Stimulated activated CD8-positive, alpha-beta memory T cell treated with anti-CD3 and anti-CD28 coated beads, Interleukin-15, amount 100 ng/mL, for 4 hours (primary cell): ENCODE results near the gene EEFSEC.

Source experiments
- DNase-seq, 2 donors: peaks; one replicate each; pipeline ENCODE4 v3.0.0-alpha.2; 2020; ENCODE audit warnings: low read depth in 2 of 2

EEFSEC gene

DNA sequence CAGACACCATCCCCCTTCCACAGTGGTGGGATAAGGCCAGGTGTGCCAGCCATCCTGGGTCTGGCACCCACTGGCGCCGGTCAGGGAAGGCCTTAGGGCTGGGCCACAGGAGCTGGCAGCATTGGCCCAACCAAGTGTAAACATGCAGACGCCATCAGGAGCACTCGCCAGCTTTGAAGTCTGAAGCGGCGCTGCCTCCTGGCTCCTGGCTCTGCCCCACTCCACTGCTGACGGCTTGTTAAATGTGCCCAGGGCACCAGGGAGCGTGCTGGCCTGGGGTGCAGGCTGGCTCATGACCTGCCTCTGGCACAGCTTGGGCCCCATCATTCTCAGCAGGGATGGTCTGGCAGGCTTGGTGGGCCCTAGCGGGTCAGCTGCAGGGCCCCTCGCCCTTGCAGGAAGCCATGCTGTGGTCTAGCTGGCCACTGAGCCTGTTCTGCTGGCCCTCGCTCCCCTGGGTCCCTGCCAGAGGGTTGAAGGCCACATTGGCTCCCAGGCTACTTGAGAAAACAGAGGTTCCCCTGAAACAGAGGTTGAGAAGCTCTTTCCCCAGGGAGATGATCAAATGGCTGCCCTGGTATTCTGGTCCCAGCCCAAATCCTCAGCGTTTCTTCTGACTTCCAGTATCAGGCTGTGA is 196.8 kb downstream of the EEFSEC start:
- no peak for DNase-seq

DNA sequence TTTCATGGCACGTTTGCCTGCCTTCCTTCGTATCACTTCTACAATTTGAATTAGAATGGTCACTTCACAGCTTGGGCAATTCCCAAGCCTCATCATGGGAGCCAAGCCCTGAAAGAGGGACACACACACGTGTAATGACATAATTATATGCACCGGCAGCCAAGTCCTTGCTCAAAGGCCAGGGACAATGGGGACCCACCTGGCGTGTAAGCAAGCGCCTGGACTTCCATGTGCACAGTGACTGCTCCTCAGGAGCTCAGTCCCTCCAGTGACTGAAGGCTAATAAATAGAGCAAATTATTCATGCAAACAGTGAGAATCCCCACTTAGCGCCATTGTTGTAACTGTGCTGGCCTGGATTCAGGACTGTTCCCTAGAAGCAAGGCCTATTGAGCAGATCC is 198.3 kb downstream of the EEFSEC start:
- DNase-seq: no peak

DNA sequence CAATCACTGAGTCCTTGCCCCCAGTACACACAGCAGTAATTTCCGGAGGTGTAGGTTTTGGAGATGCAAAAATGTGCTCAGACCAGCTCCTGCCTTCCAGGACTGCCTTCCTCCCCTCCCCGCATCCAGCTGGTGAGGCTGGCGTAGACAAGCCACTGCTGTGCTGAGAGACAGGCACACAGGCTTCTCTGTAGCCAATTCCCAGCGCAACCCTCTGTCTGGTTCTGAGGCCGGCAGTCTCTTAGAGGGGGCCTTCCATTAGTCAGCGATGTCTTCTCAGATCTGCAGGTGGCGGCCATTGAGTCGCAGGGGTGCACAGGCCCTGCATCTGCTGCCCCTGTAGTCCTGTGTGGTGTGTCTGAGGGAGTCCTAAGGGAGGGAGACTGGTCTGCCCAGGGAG is 199.0 kb downstream of the EEFSEC start:
- DNase-seq: no peak

DNA sequence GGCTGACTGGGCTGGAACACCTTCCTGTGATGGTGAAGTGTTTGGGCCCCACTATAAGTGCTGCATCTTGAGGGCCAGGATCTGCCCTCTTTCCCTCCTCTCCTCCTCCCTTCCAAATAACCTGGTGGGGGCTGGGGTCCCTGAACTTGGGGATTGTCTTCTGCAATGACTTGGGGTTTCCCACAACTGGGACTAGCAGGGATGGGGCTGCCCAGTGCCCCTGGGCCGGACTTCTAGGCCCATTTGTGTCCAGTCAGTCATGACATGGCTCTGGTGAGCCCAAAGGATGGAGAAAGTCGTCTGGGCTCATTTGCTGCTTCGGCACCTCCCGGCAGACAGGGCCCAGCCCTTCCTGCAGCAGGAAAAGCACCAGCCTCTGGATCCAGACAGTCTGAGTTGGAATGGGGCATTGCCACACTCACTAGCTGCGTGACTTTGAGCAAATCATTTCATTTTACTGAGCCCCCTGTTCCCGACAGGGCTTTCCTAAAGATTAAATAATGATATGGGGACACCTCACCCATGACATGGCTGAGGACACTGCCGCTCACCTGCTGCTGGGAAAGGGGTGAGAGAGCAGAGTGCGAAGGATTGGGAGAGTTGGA is 200.2 kb downstream of the EEFSEC start:
- DNase-seq: no peak

DNA sequence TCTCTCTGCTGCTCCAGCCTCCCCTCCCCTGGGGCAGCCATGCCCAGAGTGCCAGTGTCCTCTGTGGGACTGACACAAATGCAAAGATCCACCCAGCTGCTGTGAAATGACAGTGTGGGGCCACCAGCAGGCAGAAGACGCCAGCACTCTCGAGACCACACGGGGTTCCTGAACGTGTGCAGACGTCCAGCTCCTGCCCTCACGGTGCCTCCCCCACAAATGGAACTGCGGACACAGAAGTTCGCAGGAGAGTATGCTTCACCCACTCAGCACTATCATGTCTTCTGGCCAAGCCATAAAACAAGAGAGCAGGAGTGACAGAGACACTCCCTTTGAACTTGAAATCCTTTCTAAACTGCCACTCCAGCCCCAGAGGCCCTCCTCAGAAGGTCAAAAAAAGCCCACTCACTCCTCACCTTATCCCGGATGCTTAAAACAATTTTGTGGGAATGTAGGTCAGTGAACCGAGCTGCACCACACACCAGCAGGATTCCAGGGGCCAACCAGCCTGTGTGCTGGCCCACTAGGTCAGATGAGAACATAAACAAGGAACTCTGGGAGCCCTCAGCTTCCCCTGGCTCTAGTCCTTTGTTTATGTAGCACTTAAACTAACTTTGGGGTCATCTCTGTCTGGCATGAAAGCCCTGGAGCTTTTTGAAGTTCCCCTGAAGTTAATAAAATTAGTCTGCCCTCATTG is 200.9 kb downstream of the EEFSEC start:
- no peak for DNase-seq

DNA sequence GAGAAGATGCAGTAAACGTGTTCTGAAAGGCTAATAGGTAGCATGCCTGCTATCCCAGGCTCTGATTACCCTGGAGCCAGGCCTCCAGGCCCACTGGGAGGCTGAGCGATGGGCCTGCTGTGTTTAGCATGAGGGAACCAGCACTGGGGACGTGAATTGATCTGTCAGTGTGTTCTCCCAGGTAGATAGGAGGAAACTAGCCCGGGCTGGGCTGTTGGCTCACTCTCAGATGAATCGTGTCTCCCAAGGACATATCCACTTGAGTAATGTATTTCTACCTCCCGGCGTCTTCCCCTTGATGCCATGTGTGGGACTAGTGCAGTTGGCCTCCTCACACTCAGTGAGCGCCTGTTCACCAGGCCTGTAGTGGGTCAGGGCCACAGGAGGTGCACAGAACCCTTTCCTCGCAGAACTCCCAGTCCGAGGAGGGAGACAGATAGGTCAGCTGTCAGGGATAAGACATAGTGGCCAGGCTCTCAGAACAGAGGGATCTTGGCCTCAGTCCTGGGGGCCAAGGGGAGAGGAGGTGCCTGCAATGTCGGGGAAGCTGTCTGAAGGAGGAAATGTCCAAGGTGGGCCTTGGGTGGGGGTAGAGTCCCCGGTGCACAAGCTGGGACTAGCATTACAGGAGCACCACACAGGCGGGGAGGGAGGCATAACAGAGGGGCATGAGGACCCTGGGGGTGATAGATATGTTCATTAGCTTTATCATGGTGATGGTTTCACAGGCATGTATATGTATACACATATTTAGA is 201.7 kb downstream of the EEFSEC start:
- no peak for DNase-seq

DNA sequence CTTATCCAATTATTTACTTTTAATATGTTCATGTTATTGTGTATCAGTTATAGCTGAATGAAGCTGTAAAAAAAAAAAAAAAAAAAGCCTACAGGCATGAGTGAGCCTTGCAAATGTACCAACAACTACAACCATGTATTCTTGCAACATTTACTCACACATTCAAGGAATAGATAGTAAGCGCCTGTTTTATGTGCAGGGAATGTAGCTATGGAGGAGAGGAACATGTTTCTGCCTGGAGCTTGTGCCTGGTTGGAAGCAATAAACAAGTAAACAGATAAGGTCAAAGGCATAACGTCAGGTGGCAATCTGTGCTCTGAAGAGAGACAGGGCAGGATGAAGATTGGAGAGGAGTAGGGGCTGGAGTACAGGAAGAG is 202.2 kb downstream of the EEFSEC start:
- no peak for DNase-seq

DNA sequence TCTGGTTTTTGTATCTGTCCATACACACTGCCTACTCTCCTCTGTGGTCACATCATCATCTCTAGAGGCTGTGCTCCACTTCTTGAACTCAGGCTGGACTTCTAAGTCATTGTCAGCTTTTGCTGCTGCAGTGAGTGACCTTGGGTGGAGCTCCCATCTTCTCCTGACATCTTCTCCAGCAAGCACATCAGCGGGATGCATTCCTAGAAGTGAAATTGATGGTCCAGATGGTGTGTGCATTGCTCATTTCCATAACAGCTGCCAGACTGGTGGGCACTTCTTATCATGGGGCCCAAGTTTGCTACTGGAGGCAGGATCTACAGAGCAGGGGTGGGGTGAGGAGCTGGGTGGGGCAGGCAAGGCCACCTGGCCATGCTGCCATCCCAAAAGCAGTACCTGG is 203.5 kb downstream of the EEFSEC start:
- DNase-seq: no peak

DNA sequence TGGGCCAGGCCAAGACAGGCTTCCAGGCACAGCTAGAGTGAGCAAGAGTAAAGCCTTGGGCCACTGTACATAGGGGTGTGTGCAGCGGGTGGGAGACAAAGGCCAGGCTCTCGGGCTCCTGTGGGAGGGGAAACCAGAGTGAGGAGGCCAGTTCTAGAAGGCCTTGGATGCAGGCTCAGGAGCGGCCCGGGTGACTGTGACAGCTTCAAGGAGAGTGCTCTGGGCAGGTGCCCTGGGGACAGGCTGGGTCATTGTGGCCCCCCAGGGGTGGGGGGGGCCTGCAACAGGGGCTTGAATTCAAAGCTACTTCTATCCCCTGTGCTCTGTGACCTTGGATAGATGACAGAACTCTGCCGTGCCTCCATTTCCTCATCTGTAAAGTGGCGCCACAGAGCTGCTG is 204.3 kb downstream of the EEFSEC start:
- no peak for DNase-seq

DNA sequence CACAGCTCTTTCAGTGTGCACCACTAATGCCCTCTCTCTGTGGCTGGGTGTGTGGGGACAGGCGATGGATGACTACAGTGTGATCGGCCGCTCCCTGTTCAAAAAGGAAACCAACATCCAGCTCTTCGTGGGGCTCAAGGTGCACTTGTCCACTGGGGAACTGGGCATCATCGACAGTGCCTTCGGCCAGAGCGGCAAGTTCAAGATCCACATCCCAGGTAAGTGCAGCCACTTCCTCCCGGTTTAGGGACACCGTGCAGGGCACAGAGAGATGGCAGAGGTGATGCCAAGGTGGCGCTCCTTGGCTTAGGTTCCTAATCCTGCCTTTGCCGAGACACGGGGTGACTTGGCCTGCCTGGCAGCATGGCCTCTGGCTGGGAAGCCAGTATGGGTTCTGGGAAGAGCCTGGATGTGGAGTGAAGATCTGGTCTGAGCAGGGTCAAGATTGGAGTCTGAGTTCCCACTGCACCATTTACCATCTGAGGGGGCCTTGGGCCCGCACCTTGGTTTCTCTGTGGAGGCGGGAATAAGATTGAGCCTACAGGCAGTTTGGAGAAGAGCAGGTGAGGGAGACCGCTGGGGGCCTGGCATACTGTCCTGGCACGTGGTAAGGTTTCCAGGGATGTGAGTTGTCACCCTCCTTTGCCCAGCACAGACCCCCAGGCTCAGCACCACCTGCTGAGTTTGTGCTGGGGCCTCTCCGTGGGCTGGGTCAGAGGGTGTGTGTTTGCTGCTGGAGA is 205.0 kb downstream of the EEFSEC start:
- no peak for DNase-seq

DNA sequence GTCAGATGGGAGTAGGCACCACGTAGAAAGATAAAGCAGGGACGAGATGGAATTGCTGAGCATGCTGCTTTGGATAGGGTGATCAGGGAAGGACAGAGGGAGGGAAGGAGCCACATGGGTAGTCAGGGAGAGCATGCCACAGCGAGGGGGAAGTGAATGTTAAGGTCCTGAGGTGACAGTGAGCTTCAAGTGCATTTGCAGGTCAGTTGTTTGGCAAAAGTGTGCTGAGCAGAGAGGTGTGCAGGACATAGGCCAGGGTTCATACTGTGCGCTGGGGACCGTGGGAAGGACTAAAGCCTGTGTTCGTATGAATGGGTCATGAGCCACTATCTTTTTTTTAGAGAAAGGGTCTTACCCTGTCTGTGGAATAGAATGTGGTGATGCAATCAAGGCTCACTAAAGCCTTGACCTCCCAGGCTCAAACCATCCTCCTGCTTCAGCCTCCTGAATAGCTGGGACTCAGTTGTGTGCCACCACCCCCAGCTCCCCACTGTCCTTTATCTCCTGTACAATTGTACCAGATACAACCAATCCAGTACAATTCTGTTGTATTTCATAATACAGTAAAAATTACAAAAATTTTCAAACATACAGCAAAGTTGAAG is 205.9 kb downstream of the EEFSEC start:
- DNase-seq: no peak

DNA sequence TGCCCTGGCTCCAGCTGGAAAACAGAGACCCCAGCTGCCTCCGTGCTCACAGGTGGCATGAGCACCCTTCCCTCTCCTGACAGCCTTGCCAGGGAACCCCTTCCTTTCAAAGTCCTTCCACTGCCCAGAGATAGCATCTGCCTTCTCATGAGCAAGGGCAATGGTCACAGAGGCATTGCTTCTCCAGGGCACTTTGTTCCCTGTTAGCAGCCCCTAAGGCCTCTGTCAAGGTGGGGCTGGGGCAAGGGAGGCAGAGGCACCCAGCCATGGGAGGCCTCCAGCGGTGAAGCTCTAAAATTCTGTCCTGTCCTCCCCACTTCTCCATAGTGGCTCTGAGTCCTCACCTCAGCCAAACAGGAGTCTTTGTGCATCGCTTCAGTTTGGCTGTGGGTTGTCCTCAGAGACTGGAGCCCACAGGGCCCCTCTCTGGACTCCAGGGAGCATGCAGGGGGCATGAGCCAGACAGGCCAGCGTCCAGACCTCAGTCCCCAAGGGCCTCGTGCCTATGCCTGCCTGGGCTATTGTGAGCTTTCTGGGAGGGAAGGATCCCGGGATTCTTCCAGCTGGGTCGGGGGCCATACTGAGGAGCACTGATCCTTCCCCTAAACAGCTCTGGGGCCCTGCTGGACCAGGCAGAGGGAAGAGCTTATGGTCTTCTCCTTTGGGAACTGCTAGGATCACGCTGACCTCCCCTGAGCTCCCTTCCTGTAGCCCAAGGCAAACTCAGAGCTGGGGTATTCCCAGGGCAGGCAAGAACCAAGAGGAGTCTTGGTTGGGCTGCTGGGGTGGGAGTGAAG is 206.8 kb downstream of the EEFSEC start:
- DNase-seq: no peak

DNA sequence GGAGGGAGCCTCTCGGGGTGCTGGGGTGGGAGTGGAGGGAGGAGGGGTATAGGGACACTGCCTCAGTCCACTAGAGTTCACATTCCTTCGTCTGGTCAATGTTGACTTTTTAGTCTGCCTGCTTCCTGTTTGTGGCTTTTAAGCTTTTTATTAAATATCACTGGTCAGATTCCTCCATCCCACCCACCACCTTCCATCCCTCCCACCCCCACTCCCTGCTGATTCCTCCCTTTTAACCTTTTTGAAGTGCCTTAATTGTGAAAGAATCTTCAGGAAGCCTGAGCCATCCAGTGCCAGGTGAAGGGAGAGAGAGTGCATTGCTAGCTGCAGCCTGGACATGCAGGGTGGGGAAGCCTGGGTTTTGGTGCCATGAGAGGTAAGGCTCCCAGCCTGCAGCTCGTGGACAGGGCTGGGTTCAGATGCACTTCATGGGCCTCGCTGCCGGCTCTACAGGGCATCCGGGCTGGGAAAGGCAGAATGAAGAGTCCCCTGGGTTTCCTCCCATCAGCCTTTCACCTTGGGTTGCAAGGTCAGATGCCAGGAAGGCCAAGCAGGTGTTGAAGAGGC is 207.5 kb downstream of the EEFSEC start:
- DNase-seq: no peak

DNA sequence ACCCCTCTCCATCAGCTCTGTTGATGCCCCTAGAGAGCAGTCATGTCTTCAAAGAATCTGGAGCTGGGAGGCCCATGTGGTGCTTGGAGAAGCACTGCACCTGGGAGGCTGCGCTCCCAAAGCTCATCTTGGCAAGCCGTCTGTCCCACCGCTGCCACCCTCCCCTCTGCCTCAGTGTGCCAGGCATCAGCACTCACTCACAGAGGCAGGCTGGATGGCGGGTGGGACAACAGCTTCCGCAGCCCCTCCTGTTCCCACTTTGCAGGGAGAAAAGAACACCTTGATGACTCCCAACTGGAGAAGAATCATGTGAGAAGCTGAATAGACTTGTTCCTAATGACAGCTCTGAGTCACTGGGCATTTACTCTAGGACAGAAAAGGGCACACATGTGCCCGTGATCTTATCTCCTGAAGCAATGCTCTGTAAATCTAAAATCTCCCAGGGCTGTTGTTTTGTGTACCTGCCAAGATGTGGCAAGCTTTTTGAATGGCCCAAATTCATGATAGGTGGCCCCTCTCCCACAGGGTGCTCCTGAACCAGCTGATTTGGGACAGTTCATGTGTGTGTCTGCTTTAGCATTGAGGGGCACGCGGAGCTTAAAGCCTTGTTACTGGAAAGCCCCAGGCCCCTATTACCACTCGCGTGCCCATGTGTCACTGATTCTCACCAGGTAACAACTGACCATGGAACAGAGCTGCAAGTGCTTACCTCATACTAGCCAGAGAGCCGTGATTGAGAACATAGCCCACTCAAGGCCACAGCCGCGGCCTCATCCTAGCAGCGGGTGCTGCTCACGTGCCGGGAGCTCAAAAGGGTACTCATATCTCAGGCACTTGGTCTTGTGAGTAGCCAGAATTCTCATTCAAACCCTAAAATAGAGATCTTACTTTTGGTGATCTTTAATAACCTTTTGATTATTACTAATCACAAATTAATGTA is 209.0 kb downstream of the EEFSEC start:
- DNase-seq: no peak

DNA sequence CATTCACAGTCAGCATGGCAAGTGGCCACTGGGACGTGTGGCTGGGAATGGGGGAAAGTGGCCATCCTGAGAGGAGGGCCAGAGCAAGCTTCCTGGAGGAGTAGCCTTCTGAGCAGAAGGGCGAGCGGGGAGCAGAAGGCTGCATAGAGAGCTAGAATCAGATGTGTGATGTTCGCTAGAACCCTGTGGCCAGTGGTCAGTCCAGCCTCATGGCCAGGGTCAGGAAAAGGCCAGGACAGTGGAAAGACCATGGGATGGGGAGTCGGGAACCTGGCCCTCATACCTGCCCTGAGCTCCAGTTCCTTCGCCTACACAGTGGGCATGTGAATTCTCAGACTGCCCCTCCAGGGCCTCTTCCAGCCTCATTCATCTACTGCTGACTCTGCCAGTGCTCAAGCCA is 211.0 kb downstream of the EEFSEC start:
- no peak for DNase-seq

DNA sequence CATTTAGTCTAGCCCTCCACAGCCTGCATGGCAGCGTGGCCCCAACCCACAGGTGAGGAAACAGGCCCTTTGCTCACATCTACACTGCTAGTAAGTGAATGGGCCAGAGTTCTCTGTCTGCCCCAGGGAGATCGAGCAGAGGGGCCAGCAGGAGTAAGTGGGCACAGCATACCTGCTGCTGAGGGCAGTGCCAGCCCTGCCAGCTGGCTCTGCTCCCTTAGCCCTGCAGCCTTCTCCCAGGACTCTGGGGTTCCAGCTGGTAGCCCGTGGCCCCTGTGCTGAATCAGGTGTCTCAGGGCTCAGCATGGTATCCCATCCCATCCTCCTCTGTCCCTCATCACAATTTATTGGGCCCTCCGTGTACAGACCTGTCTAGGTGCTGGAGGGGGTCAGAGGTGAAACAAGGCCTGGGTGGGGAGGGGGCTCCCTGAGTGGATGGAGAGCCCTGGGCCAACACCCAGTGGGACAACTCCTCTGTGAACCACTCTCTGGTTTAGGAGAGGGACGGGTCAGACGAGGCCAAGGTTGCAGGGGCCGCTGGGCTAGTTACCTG is 211.6 kb downstream of the EEFSEC start:
- DNase-seq: no peak

DNA sequence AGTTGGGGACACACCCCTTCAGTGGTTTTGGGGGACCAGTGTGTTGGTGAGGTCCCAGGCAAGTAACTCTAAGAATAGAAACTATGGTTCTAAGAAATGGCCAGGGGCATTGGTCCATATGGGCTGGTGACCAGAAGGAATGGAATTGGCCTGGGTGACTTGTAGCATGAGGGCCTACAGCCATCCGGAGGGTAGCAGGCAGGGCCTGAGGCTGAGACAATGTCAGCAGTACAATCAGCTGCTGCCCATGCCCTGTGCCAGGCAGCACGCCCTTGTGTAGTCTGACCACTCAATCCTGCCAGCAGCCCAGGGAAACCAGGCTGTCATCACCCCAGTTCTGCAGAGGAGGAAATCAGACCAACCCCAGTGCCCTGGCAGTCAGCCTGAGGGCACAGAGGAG is 212.9 kb downstream of the EEFSEC start:
- no peak for DNase-seq

DNA sequence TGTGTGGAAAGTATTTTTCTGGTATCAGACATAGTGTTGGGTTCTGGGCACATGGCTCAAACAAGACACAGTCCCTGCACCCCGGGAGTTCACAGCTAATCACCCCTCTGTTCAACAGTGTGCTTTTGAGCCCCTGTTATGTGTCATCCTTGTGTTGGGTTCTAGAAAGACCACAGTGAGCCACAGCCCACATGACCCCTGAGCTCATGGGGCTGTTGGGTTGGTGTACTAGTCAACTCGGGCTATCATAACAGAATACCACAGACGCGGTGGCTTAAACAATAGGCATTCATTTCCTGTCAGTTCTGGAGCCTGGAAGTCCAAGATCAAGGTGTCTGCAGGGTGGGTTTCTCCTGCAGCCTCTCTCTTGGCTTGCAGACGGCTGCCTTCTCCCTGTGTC is 213.4 kb downstream of the EEFSEC start:
- no peak for DNase-seq

DNA sequence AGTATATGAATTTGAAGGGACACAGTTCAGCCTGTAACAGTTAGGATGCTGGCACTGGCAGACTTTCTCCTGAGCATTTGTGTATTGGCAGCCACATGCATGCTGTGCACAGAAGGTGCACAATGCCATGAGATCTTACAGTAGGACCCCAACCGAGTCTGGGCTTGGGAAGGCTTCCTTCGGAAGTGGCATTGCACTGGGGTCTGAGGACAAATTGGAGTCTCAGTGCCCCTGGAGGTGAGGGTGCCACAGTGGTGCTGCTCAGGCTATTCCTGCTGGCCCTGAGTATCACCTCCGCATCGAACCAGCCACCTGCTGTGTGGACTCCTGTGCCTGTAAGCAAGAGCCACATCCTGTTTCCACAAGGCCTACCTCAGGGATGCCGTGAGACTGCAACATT is 213.9 kb downstream of the EEFSEC start:
- DNase-seq: no peak
